HG03280 (cell line): Measurements from ENCODE around the gene MYBL2.

Experiments used
- ATAC-seq: cut with Tn5 transposase; IDR thresholded peaks from one replicate; pipeline ENCODE4 v1.9.1; 2021; ENCODE audit warnings: mild to moderate bottlenecking, moderate library complexity; ENCODE audit not compliant: unreplicated experiment

The MYBL2 gene

DNA sequence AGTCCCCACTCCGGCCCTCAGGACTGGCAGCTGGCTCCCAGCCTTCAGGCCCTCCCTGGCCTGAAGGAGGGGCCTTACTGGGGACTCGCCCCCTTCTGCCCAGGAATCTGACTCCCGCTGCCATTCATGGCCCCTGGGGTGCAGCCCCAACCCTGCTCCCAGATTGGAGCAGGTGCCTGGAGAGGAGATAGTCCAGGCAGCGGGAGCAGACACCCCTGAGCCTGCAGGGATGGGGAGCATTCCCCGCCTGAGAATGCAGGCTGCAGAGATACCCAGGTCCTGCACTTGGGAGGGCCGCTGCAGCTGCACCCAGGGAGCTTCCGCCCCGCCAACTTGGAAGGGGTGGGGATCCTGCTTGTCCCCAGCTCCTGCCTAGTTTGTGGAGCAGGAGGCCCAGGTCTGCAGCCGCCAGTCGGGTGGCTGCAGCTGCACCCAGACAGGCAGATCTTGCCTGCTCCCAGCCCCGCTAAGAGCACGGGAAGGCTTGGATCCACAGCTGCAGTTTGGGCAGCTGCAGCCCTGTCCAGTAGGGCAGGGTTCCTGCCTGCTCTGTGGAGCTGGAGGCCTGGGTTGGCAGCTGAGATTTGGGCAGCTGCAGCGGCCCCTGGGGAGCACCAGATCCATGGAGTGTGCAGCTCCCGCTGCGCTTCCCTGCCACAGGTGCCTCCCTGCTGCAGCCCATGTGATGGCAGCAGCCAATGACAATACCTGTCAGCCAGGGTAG, 54.7 kb downstream of the MYBL2 start:
- ATAC-seq = no peak

DNA sequence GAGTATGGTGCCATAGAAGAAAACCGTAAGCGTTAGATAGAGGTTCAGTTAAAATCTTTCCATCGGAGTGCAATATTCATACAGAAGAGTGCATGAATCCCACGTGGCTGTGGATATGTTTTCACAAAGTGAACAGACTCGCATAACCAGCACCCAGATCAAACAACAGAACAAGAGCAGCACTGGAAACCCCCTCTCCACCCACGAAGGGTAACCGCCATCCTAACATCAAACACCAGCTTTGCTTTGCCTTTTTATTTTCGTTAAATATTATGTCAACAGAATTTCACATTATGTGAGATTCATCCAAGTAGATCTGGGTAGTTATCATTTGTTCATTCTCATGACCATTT, 55.2 kb downstream of the MYBL2 start:
- no peak for ATAC-seq

DNA sequence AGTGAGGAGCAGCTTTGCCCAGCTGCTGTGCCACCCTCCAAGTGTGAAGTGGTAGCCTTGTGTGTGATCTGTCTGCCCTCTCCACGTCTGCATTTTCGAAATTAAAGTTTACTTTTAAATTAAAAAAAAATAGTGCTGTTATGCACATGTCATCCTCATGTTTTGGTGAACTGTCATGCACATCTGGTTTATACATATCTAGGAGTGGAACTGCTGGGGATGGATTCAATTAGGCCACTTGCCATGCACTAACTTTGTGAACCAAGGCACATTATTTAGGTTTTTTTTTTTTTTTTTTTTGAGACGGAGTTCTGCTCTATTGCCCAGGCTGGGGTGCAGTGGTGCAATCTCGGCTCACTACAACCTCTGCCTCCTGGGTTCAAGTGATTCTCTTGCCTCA, 56.3 kb downstream of the MYBL2 start:
- ATAC-seq = no peak

GRCh38 chr20:43723735-43724134, 56.8 kb downstream of the MYBL2 start:
- ATAC-seq = no peak

DNA sequence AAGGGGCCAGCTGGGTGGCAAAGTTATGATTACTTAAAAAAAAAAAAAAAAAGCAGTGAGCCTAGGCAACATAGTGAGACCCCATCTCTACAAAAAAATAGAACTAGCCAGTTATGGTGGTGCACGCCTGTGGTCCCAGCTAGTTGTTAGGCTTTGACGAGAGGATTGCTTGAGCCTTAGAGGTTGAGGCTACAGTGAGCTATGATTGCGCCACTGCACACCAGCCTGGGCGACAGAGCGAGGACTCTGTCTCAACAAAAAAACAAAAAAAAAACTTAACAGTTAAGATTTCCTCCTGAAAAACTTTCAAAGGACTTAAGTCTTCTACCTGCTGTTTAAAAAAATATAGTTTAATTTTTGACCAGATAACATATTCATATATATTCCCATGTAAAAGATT, 57.5 kb downstream of the MYBL2 start:
- ATAC-seq = no peak

GRCh38 chr20:43725666-43726065, 58.8 kb downstream of the MYBL2 start:
- ATAC-seq = no peak

DNA sequence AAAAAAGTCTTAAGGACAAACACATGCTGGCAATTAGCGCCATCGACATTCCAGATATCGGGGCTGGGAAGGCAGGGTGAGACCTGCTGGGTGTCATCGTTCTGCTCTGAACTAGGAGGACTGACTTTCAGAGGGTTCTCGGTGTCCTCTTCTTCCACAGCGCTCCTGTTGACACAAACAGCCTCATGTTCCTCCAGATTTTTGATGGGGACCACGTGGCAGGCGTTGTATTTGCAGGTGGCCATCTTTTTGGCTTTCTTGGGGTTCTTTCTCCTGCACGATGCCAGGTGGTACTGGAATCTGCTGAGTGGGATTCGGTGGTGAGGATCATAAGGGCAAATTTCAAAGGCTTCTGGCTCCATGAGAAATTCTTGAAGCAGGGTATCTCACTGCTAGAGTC, 59.4 kb downstream of the MYBL2 start:
- no peak for ATAC-seq

DNA sequence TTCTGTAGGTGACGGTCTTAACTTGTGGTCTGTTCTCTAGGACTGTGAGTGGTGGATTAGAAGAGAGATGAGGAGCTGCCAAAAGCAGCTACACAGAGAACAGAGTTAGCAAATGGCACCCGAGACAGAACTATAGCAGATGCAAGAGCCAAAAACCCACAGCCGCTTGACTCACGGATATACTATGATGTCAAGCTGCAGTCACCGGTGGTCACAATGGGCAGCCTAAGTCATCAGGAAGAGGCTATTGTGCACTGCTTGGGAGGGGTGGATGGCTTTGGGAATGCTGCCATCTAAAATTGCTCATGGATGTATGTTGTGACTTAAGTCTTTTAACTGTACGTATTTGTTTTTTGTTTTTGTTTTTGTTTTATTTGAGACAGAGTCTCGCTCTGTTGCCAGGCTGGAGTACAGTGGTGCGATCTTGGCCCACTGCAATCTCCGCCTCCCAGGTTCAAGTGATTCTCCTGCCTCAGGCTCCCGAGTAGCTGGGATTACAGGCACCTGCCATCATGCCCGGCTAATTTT, 60.0 kb downstream of the MYBL2 start, which contains the start of gene GTSF1L:
GTSF1L (minus strand) TSS at position 192 of the 528 bp plus-strand sequence. CDS start 308 bp downstream, outside the sequence.
- no peak for ATAC-seq

GRCh38 chr20:43727980-43728590, 61.2 kb downstream of the MYBL2 start:
- ATAC-seq = no peak

DNA sequence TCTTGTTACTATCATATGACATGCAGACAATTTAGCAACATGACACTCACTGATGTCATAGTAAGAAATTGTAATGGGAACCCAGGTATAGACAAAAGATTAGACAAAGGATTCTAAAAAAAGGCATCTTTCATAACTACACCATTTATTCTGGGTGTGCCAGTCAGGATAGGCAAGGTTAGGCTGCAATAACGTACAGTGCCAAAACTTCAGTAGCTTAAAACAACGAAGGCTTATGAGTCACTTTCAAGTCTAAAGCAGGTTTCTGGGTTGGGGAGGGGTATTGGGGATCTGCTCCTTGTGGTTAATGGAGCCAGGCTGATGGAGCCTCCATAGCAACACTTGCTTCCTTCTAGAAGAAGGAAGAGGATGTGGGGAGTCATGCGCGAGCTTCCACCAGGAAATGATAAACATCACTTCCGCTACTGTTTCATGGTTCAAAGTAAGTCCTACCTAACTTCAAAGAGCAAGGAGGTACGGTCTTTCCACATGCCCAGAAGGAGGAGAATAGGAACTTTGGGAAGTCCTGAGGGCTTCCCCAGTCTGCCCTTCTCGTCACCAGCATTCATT, 61.9 kb downstream of the MYBL2 start:
- no peak for ATAC-seq

- ATAC-seq = no peak
Measured at GRCh38 chr20:43731469-43731868, 64.6 kb downstream of the MYBL2 start.

DNA sequence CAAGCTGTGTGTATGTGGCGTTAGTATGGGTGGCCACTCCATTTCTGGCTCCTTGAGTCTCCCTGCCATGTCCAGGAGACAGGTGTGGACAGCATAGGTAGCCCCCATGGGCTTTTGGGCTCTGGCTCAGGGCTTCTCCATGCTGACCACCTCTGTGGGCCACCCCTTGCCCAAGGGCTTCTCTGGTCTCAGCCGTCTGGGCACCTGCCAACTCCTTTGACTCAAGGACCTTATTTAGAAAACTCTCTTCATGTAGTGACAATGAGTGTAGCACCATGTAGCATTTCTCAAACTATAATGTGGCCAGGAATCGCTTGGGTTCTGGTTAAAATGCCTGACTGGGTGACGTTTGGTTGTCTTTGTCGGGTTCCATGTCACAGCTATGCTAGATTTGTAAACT, 65.0 kb downstream of the MYBL2 start:
- ATAC-seq = no peak

DNA sequence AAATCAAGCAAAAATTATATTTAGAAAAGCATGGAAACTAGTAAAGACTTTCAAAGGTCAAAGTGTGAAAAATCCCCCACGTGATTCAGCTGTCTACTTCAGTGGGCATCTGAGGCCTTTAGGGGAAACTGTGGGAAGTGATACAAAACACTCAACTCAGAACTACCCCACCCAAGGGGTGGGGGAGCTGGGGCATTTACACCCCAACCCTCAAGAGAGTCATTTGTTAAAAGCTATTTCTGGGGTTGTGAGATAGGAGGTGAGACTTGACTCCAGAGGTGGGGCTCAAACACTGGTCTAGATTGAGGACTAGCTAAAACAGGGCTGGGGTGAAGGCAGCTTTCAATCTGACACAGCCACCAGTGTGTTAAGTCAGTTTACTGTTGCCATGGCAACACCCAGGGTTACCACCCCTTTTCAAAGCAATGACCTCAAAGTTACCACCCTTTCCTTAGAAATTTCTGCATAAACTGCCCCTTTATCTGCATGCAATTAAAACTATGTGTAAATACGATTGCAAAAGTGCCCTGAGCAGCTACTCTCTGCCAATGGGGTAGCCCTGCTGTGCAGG, 69.8 kb downstream of the MYBL2 start:
- no peak for ATAC-seq

DNA sequence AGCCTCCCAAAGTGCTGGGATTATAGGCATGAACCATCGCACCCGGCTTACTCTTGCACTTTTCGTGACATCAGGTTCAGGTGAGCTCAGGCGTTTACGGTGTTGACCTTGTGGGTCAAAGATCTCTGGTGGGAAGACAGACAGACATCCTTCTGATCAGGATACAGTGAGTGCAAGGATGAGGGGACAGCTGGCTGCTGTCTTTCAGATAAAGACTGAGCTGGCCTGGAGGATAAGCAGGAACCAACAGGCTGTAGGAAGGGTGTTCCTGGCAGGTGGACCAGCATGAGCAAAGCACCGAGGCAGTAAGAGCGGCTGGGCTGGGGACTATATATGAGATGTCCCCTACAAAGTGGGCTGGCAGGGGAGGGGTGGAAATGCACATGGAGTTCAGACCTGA, 71.0 kb downstream of the MYBL2 start:
- no peak for ATAC-seq

DNA sequence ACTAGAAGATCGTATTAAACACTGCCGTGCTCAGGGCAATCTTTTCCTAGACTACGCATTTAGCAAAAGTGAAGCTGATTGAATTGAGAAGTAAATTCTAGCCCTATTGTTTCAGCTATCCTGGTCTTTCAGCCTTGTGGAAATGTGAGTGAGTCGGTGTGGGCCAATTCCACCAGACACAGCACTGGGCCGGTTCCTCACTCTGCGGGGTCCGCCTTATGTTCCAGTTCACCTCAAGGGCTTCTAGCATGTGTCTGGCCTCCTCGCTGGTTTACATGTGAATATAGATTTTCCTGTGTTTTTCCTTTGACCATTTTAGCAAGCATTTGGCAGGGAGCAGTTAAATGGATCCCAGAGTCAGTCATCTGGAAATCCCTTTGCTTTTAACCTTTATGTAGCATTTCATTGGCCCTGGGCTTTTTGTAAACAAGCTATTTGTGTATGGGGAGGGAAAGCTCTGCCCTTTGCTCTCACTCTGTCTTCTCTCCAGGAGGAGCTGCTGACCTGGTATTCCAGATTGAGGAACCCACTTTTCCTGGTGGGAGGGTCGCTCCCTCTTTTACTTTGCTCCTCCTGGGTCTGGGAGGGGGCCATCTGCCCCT, 72.3 kb downstream of the MYBL2 start:
- ATAC-seq = no peak

- ATAC-seq = no peak
Measured at GRCh38 chr20:43740642-43741041, 73.7 kb downstream of the MYBL2 start.

DNA sequence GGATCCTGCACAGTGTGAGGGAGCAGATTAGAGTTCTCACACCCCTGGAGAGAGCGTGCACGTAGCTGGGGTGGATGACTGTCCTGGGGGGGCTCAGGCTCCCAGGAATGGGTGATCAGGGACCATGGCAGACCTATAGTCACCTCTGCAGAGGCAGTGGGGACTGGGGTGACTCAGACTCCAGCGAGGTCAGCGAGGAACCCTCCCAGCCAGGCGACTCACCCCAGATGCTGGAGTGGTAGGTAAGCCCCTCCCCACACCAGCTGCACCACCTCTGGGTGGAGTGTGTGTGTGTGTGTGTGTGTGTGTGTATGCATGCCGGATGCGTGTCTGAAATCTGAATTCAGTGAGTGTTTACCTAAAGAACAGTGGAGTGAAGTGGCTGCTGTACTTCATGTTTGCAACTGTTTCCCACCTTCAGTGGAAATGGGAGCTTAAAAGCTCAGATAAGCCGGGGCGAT, 77.3 kb downstream of the MYBL2 start:
- no peak for ATAC-seq

- no peak for ATAC-seq
Measured at GRCh38 chr20:43744966-43745730, 78.2 kb downstream of the MYBL2 start.

- ATAC-seq = no peak
Measured at GRCh38 chr20:43746344-43747137, 79.6 kb downstream of the MYBL2 start.

DNA sequence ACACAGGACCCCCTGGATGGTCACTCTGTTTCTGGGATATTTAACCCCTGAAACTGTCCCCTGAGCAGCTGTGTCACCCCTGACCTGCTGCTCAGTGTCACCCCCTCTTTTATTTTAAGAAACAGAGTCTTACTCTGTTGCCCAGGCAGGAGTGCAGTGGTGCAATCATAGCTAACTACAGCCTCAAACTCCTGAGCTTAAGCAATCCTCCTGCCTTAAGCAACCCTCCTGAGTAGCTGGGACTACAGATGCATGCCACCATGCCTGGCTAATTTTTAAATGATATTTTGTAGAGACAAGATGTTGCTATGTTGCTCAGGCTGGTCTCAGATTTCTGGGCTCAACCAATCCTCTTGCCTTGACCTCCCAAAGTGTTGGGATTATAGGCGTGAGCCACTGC, 81.4 kb downstream of the MYBL2 start:
- ATAC-seq = no peak
